ENCODE results near the gene TBC1D22A. TPM values are rescaled to one million over a fixed set of nuclear protein-coding genes. Genes with fewer than 3 reads are reported as not detected.

Gene TBC1D22A
- total RNA-seq, 1 donor: 17.7 TPM

GRCh38 chr22:47194476-47195155, 432.2 kb downstream of the TBC1D22A start:
- Histone ChIP-seq H3K36me3 (ENCODE audit: insufficient read depth, low read length) (no peaks in the 10 kb centered on the region), H3K4me1 (ENCODE audit: insufficient read depth, low read length) (no peaks in the 10 kb centered on the region), H3K4me2 (ENCODE audit: insufficient read depth, low read length) (no peak overlapping the region), H2AFZ (ENCODE audit: low read length) (no peak overlapping the region), H3K9me3 (ENCODE audit: low read depth, low read length) (no peaks in the 10 kb centered on the region), H3K27me3 (ENCODE audit: insufficient read depth, low read length) (no peaks in the 10 kb centered on the region), H3K79me2 (ENCODE audit: insufficient read depth, low read length) (no peaks in the 10 kb centered on the region), H3K4me3 (ENCODE audit: insufficient read depth, low read length) (no peak overlapping the region), H3K27ac (ENCODE audit: low read depth, low read length) (no peak overlapping the region), H4K20me1 (ENCODE audit: insufficient read depth, low read length) (no peaks in the 10 kb centered on the region)
- no peak for TF ChIP-seq CTCF (IDR thresholded peaks at IDR 0.05; ENCODE audit: extremely low read depth, low read depth, low read length)
- peak; percentile 56 for DNase-seq (ENCODE audit: insufficient read length, low spot score, missing footprints)

GRCh38 chr22:47195156-47195483, 432.7 kb downstream of the TBC1D22A start:
- Histone ChIP-seq H3K4me2 (ENCODE audit: insufficient read depth, low read length) (no peak overlapping the region), H3K4me1 (ENCODE audit: insufficient read depth, low read length) (no peaks in the 10 kb centered on the region), H2AFZ (ENCODE audit: low read length) (no peak overlapping the region), H4K20me1 (ENCODE audit: insufficient read depth, low read length) (no peaks in the 10 kb centered on the region), H3K36me3 (ENCODE audit: insufficient read depth, low read length) (no peaks in the 10 kb centered on the region), H3K27ac (ENCODE audit: low read depth, low read length) (no peak overlapping the region), H3K4me3 (ENCODE audit: insufficient read depth, low read length) (no peak overlapping the region), H3K27me3 (ENCODE audit: insufficient read depth, low read length) (no peaks in the 10 kb centered on the region), H3K9me3 (ENCODE audit: low read depth, low read length) (no peaks in the 10 kb centered on the region), H3K79me2 (ENCODE audit: insufficient read depth, low read length) (no peaks in the 10 kb centered on the region)
- DNase-seq (ENCODE audit: insufficient read length, low spot score, missing footprints): peak; percentile 72
- no peak for TF ChIP-seq CTCF (IDR thresholded peaks at IDR 0.05; ENCODE audit: extremely low read depth, low read depth, low read length)

GRCh38 chr22:47195484-47196165, 433.2 kb downstream of the TBC1D22A start:
- H3K36me3 ChIP-seq (ENCODE audit: insufficient read depth, low read length): no peaks in the 10 kb centered on the region
- H4K20me1 ChIP-seq (ENCODE audit: insufficient read depth, low read length): no peaks in the 10 kb centered on the region
- H3K9me3 ChIP-seq (ENCODE audit: low read depth, low read length): no peaks in the 10 kb centered on the region
- no peak overlapping the region for H3K4me2 ChIP-seq (ENCODE audit: insufficient read depth, low read length)
- H3K4me3 ChIP-seq (ENCODE audit: insufficient read depth, low read length): no peak overlapping the region
- H2AFZ ChIP-seq (ENCODE audit: low read length): no peak overlapping the region
- H3K27ac ChIP-seq (ENCODE audit: low read depth, low read length): no peak overlapping the region
- peak; percentile 79 for DNase-seq (ENCODE audit: insufficient read length, low spot score, missing footprints)
- no peaks in the 10 kb centered on the region for H3K27me3 ChIP-seq (ENCODE audit: insufficient read depth, low read length)
- TF ChIP-seq CTCF (IDR thresholded peaks at IDR 0.05; ENCODE audit: extremely low read depth, low read depth, low read length): no peak
- no peaks in the 10 kb centered on the region for H3K79me2 ChIP-seq (ENCODE audit: insufficient read depth, low read length)
- no peaks in the 10 kb centered on the region for H3K4me1 ChIP-seq (ENCODE audit: insufficient read depth, low read length)

- Histone ChIP-seq H3K4me2 (ENCODE audit: insufficient read depth, low read length) (no peak overlapping the region), H2AFZ (ENCODE audit: low read length) (no peak overlapping the region), H3K36me3 (ENCODE audit: insufficient read depth, low read length) (no peaks in the 10 kb centered on the region), H3K4me1 (ENCODE audit: insufficient read depth, low read length) (no peaks in the 10 kb centered on the region), H3K79me2 (ENCODE audit: insufficient read depth, low read length) (no peaks in the 10 kb centered on the region), H3K4me3 (ENCODE audit: insufficient read depth, low read length) (no peak overlapping the region), H3K27ac (ENCODE audit: low read depth, low read length) (no peak overlapping the region), H4K20me1 (ENCODE audit: insufficient read depth, low read length) (no peaks in the 10 kb centered on the region), H3K9me3 (ENCODE audit: low read depth, low read length) (no peaks in the 10 kb centered on the region), H3K27me3 (ENCODE audit: insufficient read depth, low read length) (no peaks in the 10 kb centered on the region)
- TF ChIP-seq CTCF (IDR thresholded peaks at IDR 0.05; ENCODE audit: extremely low read depth, low read depth, low read length): no peak
- DNase-seq (ENCODE audit: insufficient read length, low spot score, missing footprints): peak; percentile 77
Measured at GRCh38 chr22:47196166-47196849, 433.9 kb downstream of the TBC1D22A start.

Data from osteoblast (primary cell).